ENCODE results near the gene POU6F2.

- TF ChIP-seq POLR2A (IDR thresholded peaks at IDR 0.05) (no peak), CTCF (IDR thresholded peaks at IDR 0.05) (no peak)
Observed at GRCh38 chr7:39091774-39092173, 114.1 kb downstream of the POU6F2 start.

Data from body of pancreas (tissue), 4 donors.